GM12878 (cell line): ENCODE data around the gene SEC22C.

Experiments
- CEBPB ChIP-seq, 2 experiments: fragments of 150-350 bp in 1 of 2; IDR thresholded peaks; 2 replicates each; pipeline ENCODE4 v1.6.1; 2012 to 2014; ENCODE audit warnings: low read depth in 2 of 2, low read length in 2 of 2, borderline replicate concordance in 1 of 2, inconsistent platforms in 1 of 2
- CTCF ChIP-seq, 3 experiments: IDR thresholded peaks in 2 of 3; conservative IDR thresholded peaks in 1 of 3; 2 replicates each; pipeline ENCODE4 v1.5.1; 2011; ENCODE audit warnings: low read depth in 3 of 3, low read length in 3 of 3, mild to moderate bottlenecking in 3 of 3, control low read depth in 2 of 3, moderate library complexity in 2 of 3, inconsistent platforms in 1 of 3, mixed read lengths in 1 of 3; ENCODE audit not compliant: control insufficient read depth in 2 of 3, insufficient read depth in 1 of 3; ENCODE audit errors: extremely low read depth in 1 of 3
- EGR1 ChIP-seq, 2 experiments: IDR thresholded peaks; 1 replicate in 1 of 2; 2 replicates in 1 of 2; pipeline ENCODE4 v1.6.1; 2011 to 2012; ENCODE audit warnings: low read depth in 2 of 2, low read length in 2 of 2, borderline replicate concordance in 1 of 2, mild to moderate bottlenecking in 1 of 2, moderate library complexity in 1 of 2
- MTA3 ChIP-seq: IDR thresholded peaks from 2 replicates; pipeline ENCODE4 v1.6.1; 2012; ENCODE audit warnings: low read length, inconsistent platforms, borderline replicate concordance
- NBN ChIP-seq: fragments of 450-650 bp; IDR thresholded peaks from 2 replicates; pipeline ENCODE4 v1.6.1; 2016
- POLR2AphosphoS5 ChIP-seq: IDR thresholded peaks from 2 replicates; pipeline ENCODE4 v1.6.1; 2011; ENCODE audit warnings: mild to moderate bottlenecking, low read length, inconsistent platforms
- RELA ChIP-seq: fragments of 450-650 bp; IDR thresholded peaks from 2 replicates; pipeline ENCODE4 v1.8.0; 2014; ENCODE audit warnings: borderline replicate concordance; ENCODE audit not compliant: partially characterized antibody
- SP1 ChIP-seq: IDR thresholded peaks from one replicate; pipeline ENCODE4 v1.6.1; 2011; ENCODE audit warnings: low read depth, low read length
- YY1 ChIP-seq: IDR thresholded peaks from 2 replicates; pipeline ENCODE4 v1.6.1; 2011; ENCODE audit warnings: low read depth, mild to moderate bottlenecking, low read length

DNA sequence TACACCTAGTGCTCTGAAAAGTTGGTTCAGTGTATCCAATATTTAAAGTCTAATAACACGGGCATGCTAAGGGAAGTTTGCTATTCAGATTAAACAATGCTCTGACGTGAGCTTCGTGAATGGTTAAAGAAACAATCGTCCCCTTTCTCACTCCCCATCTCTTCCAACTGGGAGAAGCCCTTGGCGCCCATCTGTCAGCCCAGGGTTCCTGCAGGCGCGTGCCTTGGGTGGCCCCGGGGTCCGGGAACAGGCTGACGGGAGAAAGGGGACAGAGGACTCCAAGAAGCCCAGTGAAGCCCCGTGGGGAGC lies 413 bp downstream of the SEC22C start:
- TF ChIP-seq CTCF (IDR thresholded peaks at IDR 0.05 in 2 of 3, conservative IDR thresholded peaks at IDR 0.05 in 1 of 3; ENCODE audit: control insufficient read depth in 2 of 3, extremely low read depth in 1 of 3, insufficient read depth in 1 of 3, low read depth in 3 of 3, low read length in 3 of 3) (no peak), POLR2AphosphoS5 (no peak), YY1 (no peak), RELA (no peak), SP1 (no peak), CEBPB (IDR thresholded peaks at IDR 0.05; ENCODE audit: borderline replicate concordance in 1 of 2, low read depth in 2 of 2, low read length in 2 of 2) (no peak), MTA3 (no peak), EGR1 (IDR thresholded peaks at IDR 0.05; ENCODE audit: borderline replicate concordance in 1 of 2, low read depth in 2 of 2, low read length in 2 of 2) (no peak), NBN (no peak)
